Nephron (organoid): Measurements from ENCODE around the gene TRIM17.

Experiments
- H3K27ac Mint-ChIP-seq, 3 experiments: 2 replicates each; pipeline ENCODE4 v1.8.0; 2020; ENCODE audit warnings: mixed read lengths in 3 of 3, mild to moderate bottlenecking in 2 of 3, moderate library complexity in 1 of 3
- H3K27me3 Mint-ChIP-seq: 2 replicates; pipeline ENCODE4 v1.8.0; 2021; ENCODE audit warnings: low read depth, mild to moderate bottlenecking, moderate library complexity, mixed read lengths
- H3K36me3 Mint-ChIP-seq: 2 replicates; pipeline ENCODE4 v1.8.0; 2020; ENCODE audit warnings: low read depth, mixed read lengths
- H3K4me1 Mint-ChIP-seq: 2 replicates; pipeline ENCODE4 v1.8.0; 2020; ENCODE audit warnings: mixed read lengths
- H3K4me3 Mint-ChIP-seq, 3 experiments: 2 replicates each; pipeline ENCODE4 v1.8.0; 2020; ENCODE audit warnings: mild to moderate bottlenecking in 3 of 3, mixed read lengths in 3 of 3, moderate library complexity in 2 of 3
- H3K9me3 Mint-ChIP-seq: 2 replicates; pipeline ENCODE4 v1.8.0; 2020; ENCODE audit warnings: mixed read lengths
- CTCF ChIP-seq, 3 experiments: fragments of 200-600 bp; sonication (generic); IDR thresholded peaks; one replicate each; pipeline ENCODE4 v1.5.0; 2021; ENCODE audit warnings: antibody characterized with exemption in 3 of 3; ENCODE audit not compliant: unreplicated experiment in 3 of 3

The TRIM17 gene

GRCh38 chr1:228390649-228391048 lies 26.0 kb downstream of the TRIM17 start:
- TF ChIP-seq CTCF (IDR thresholded peaks at IDR 0.05; ENCODE audit: unreplicated experiment in 3 of 3): no peak
- peaks cover 8% of the 10 kb centered on the region for H3K36me3 Mint-ChIP-seq
- no peak overlapping the region for H3K4me3 Mint-ChIP-seq
- H3K27me3 Mint-ChIP-seq: peaks cover 4% of the 10 kb centered on the region
- H3K9me3 Mint-ChIP-seq: no peaks in the 10 kb centered on the region
- no peak overlapping the region for H3K27ac Mint-ChIP-seq
- H3K4me1 Mint-ChIP-seq: no peaks in the 10 kb centered on the region

- peaks cover 10% of the 10 kb centered on the region for H3K27me3 Mint-ChIP-seq
- H3K4me3 Mint-ChIP-seq: no peak overlapping the region
- TF ChIP-seq CTCF (IDR thresholded peaks at IDR 0.05; ENCODE audit: unreplicated experiment in 3 of 3): no peak
- no peak overlapping the region for H3K27ac Mint-ChIP-seq
- no peaks in the 10 kb centered on the region for H3K9me3 Mint-ChIP-seq
- no peaks in the 10 kb centered on the region for H3K4me1 Mint-ChIP-seq
- peaks cover 2% of the 10 kb centered on the region for H3K36me3 Mint-ChIP-seq
Observed at GRCh38 chr1:228387321-228387720, 29.3 kb downstream of the TRIM17 start.

DNA sequence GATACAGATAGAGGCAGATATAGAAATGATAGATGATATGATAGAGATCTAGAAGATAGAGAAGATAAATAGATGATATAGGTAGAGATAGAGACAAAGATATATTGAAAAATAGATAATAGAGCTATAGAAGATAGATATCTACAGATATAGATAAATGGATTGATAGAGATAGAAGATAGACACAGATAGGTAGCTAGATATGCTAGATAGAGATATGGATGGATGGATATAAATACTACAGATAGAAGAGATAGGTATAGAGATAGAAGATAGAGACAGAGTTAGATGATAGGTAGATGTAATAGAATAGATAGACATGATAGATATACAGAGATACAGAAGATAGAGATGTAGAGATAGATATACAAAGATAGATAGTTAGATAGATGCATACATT lies 31.4 kb downstream of the TRIM17 start:
- H3K9me3 Mint-ChIP-seq: no peaks in the 10 kb centered on the region
- TF ChIP-seq CTCF (IDR thresholded peaks at IDR 0.05; ENCODE audit: unreplicated experiment in 3 of 3): no peak
- H3K27ac Mint-ChIP-seq: no peak overlapping the region
- H3K27me3 Mint-ChIP-seq: peaks cover 10% of the 10 kb centered on the region
- H3K4me1 Mint-ChIP-seq: no peaks in the 10 kb centered on the region
- H3K4me3 Mint-ChIP-seq: no peak overlapping the region
- no peaks in the 10 kb centered on the region for H3K36me3 Mint-ChIP-seq

DNA sequence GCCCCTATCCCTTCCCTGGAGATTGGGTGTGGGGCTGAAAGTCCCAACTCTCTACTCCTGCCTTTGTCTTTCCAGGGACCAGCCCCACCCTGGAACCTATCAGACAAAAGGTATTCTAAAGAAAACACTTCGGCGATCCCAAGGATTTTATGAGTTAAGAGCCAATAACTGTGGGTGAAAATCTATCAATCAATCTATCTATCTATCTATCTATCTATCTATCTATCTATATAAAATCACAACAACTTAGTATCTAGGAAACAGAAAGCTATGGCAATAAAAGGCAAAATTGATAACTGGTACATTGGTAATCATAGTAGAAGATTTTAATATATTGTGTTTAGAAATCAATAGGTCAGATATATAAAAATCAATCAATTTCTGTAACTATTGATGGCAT lies 32.9 kb downstream of the TRIM17 start:
- H3K27me3 Mint-ChIP-seq: peaks cover 20% of the 10 kb centered on the region
- peaks cover 4% of the 10 kb centered on the region for H3K4me1 Mint-ChIP-seq
- H3K36me3 Mint-ChIP-seq: no peaks in the 10 kb centered on the region
- H3K4me3 Mint-ChIP-seq: no peak overlapping the region
- H3K27ac Mint-ChIP-seq: no peak overlapping the region
- no peak for TF ChIP-seq CTCF (IDR thresholded peaks at IDR 0.05; ENCODE audit: unreplicated experiment in 3 of 3)
- no peaks in the 10 kb centered on the region for H3K9me3 Mint-ChIP-seq

DNA sequence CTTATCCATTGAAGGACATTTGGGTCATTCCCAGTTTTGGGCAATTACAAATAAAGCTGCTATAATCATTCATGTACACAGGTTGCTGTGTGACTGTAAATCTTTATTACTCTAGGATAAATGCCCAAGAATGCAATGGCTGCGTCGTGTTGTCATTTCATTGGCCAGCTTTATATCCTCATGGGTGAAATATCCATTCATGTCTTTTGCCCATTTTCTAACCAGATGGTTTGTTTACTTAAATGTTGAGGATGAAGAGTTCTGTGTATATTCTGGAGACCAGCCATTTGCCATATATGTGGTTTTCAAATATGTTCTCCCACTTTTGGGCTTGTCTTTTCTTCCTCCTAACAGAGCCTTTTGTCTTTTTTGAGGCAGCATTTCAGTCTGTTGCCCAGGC lies 35.3 kb downstream of the TRIM17 start:
- H3K36me3 Mint-ChIP-seq: peaks cover under 1% of the 10 kb centered on the region
- H3K4me1 Mint-ChIP-seq: peaks cover 5% of the 10 kb centered on the region
- H3K9me3 Mint-ChIP-seq: no peaks in the 10 kb centered on the region
- no peak overlapping the region for H3K27ac Mint-ChIP-seq
- peak overlapping the region in 2 of 3 experiments; percentile 34 to 40 for H3K4me3 Mint-ChIP-seq
- TF ChIP-seq CTCF (IDR thresholded peaks at IDR 0.05; ENCODE audit: unreplicated experiment in 3 of 3): no peak
- H3K27me3 Mint-ChIP-seq: peaks cover 20% of the 10 kb centered on the region

GRCh38 chr1:228379666-228380065 lies 37.0 kb downstream of the TRIM17 start:
- H3K27ac Mint-ChIP-seq: no peak overlapping the region
- H3K9me3 Mint-ChIP-seq: no peaks in the 10 kb centered on the region
- peaks cover 5% of the 10 kb centered on the region for H3K36me3 Mint-ChIP-seq
- peaks cover 5% of the 10 kb centered on the region for H3K4me1 Mint-ChIP-seq
- H3K27me3 Mint-ChIP-seq: peaks cover 20% of the 10 kb centered on the region
- no peak for TF ChIP-seq CTCF (IDR thresholded peaks at IDR 0.05; ENCODE audit: unreplicated experiment in 3 of 3)
- H3K4me3 Mint-ChIP-seq: peak overlapping the region; percentile 88 to 96 (median 91)
